Prostate gland (tissue), 2 donors: ENCODE data around the gene LCN15.

Source experiments
- CTCF ChIP-seq, 4 experiments: fragments of 200-600 bp in 2 of 4; fragments of 450-650 bp in 2 of 4; sonication (generic) in 2 of 4; IDR thresholded peaks; 1 replicate in 3 of 4; 2 replicates in 1 of 4; pipeline ENCODE4 v1.5.1; 2016 to 2019; ENCODE audit warnings: antibody characterized with exemption in 4 of 4, mild to moderate bottlenecking in 2 of 4, moderate library complexity in 2 of 4
- POLR2AphosphoS5 ChIP-seq: sonication (generic); formaldehyde crosslinking; IDR thresholded peaks from one replicate; pipeline ENCODE4 v1.6.1; 2017; ENCODE audit warnings: antibody characterized with exemption

GRCh38 chr9:136740069-136740468 lies 24.2 kb downstream of the LCN15 start:
- TF ChIP-seq POLR2AphosphoS5 = no peak
- TF ChIP-seq CTCF (IDR thresholded peaks at IDR 0.05) = no peak
